SU-DHL-6 (cell line): ENCODE measurements around the gene DHRS13.
A peak's percentile ranks its signal among the peaks of the same experiment; 100 is the strongest.

Experiments used
- H2AFZ ChIP-seq: fragments of 200-600 bp; sonication (generic); 2 replicates; pipeline ENCODE4 v1.6.1; 2014; ENCODE audit warnings: low read depth, mild to moderate bottlenecking, moderate library complexity, mixed read lengths, antibody characterized with exemption, low read length; ENCODE audit not compliant: severe bottlenecking
- H3F3A ChIP-seq: fragments of 200-600 bp; shearing (Covaris generic); 2 replicates; pipeline ENCODE4 v1.6.0; 2016; ENCODE audit warnings: antibody characterized with exemption, mild to moderate bottlenecking; ENCODE audit not compliant: insufficient read depth
- H3K27ac ChIP-seq: fragments of 200-600 bp; sonication (generic); 2 replicates; pipeline ENCODE4 v1.5.1; 2016; ENCODE audit warnings: low read depth, mild to moderate bottlenecking, low read length, moderate library complexity, mixed read lengths
- H3K27me3 ChIP-seq: fragments of 200-600 bp; sonication (generic), shearing (Covaris generic); 2 replicates; pipeline ENCODE4 v1.6.0; 2014; ENCODE audit warnings: mild to moderate bottlenecking, low read length
- H3K36me3 ChIP-seq: fragments of 200-600 bp; sonication (generic); 2 replicates; pipeline ENCODE4 v1.6.1; 2014; ENCODE audit warnings: mild to moderate bottlenecking, low read length, mixed read lengths
- H3K4me2 ChIP-seq: fragments of 300-600, 200-600 bp; shearing (Covaris generic), sonication (generic); 2 replicates; pipeline ENCODE4 v1.6.0; 2014; ENCODE audit warnings: low read length, low read depth, mild to moderate bottlenecking; ENCODE audit not compliant: poor library complexity, severe bottlenecking
- H3K4me3 ChIP-seq: fragments of 200-600 bp; sonication (generic); 2 replicates; pipeline ENCODE4 v1.5.1; 2014; ENCODE audit warnings: antibody characterized with exemption, low read length, mild to moderate bottlenecking, mixed read lengths; ENCODE audit not compliant: insufficient read depth, poor library complexity, severe bottlenecking
- H3K79me2 ChIP-seq: fragments of 200-600 bp; sonication (generic); 2 replicates; pipeline ENCODE4 v1.6.1; 2014; ENCODE audit warnings: mild to moderate bottlenecking, low read length, moderate library complexity; ENCODE audit not compliant: insufficient read depth
- H3K9ac ChIP-seq: fragments of 200-600 bp; sonication (generic); 2 replicates; pipeline ENCODE4 v1.7.0; 2014; ENCODE audit warnings: mild to moderate bottlenecking, low read length
- H3K9me2 ChIP-seq: fragments of 200-600 bp; sonication (generic); replicated peaks from 2 replicates; pipeline ENCODE4 v1.6.1; 2014; ENCODE audit warnings: low read length; ENCODE audit not compliant: insufficient read depth
- H3K9me3 ChIP-seq: fragments of 200-600 bp; sonication (generic); 2 replicates; pipeline ENCODE4 v1.6.1; 2014; ENCODE audit warnings: low read length, mixed read lengths; ENCODE audit not compliant: insufficient read depth
- H4K20me1 ChIP-seq: fragments of 200-600 bp; sonication (generic); 2 replicates; pipeline ENCODE4 v1.6.1; 2014; ENCODE audit warnings: low read depth, mild to moderate bottlenecking, antibody characterized with exemption, low read length, moderate library complexity, mixed read lengths
- CTCF ChIP-seq: fragments of 200-600 bp; sonication (generic); IDR thresholded peaks from one replicate; pipeline ENCODE4 v1.5.1; 2017; ENCODE audit warnings: antibody characterized with exemption, mild to moderate bottlenecking, low read length, moderate library complexity; ENCODE audit not compliant: insufficient read depth, poor library complexity, severe bottlenecking
- EZH2phosphoT487 ChIP-seq: fragments of 200-600 bp; sonication (generic), shearing (Covaris generic); conservative IDR thresholded peaks from 2 replicates; pipeline ENCODE4 v1.6.1; 2018; ENCODE audit warnings: mild to moderate bottlenecking, antibody characterized with exemption, low read length, moderate library complexity, mixed read lengths

The DHRS13 gene

GRCh38 chr17:28948873-28949184 is 46.0 kb upstream of the DHRS13 start:
- Histone ChIP-seq H3K27ac (peak overlapping the region; percentile 90), H3K27me3 (no peaks in the 10 kb centered on the region), H3K9ac (peak overlapping the region; percentile 87), H3K4me3 (peak overlapping the region; percentile 86), H3F3A (peaks cover 19% of the 10 kb centered on the region), H3K36me3 (peaks cover 8% of the 10 kb centered on the region), H2AFZ (no peak overlapping the region), H3K9me3 (no peaks in the 10 kb centered on the region), H4K20me1 (peaks cover 18% of the 10 kb centered on the region; the same call in 1 of the 2 replicates), H3K9me2 (no peaks in the 10 kb centered on the region), H3K4me2 (peak overlapping the region; percentile 94), H3K79me2 (peaks cover 74% of the 10 kb centered on the region)
- TF ChIP-seq EZH2phosphoT487 (no peak), CTCF (no peak)

DNA sequence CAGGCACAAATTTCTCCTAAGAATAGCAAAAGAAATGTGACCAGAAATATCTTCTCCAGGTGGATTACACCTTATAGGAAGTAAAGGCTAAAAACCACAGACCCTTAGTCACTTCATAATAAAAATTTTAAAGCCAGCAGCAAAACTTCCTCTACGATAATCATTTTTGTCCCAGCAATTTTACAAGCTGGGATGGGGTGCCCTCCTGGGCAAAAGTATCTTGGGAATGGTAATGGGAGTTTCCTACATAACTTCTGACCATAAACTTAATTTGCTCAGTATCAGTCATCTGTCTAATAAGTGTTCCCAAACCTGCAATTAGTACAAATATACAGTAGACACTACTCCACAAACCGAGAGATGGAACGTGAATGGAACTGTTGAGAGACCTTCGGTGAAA is 45.5 kb upstream of the DHRS13 start:
- peak overlapping the region; percentile 86 for H3K4me3 ChIP-seq
- no peak overlapping the region for H2AFZ ChIP-seq
- TF ChIP-seq CTCF (no peak), EZH2phosphoT487 (no peak)
- no peaks in the 10 kb centered on the region for H3K9me3 ChIP-seq
- H3K9me2 ChIP-seq = no peaks in the 10 kb centered on the region
- peaks cover 19% of the 10 kb centered on the region for H3F3A ChIP-seq
- H4K20me1 ChIP-seq = peaks cover 23% of the 10 kb centered on the region; the same call in 1 of the 2 replicates
- no peaks in the 10 kb centered on the region for H3K27me3 ChIP-seq
- H3K79me2 ChIP-seq = peaks cover 78% of the 10 kb centered on the region
- peaks cover 8% of the 10 kb centered on the region for H3K36me3 ChIP-seq
- H3K9ac ChIP-seq = peak overlapping the region; percentile 87
- peak overlapping the region; percentile 94 for H3K4me2 ChIP-seq
- peak overlapping the region; percentile 90; the same call in 1 of the 2 replicates for H3K27ac ChIP-seq

DNA sequence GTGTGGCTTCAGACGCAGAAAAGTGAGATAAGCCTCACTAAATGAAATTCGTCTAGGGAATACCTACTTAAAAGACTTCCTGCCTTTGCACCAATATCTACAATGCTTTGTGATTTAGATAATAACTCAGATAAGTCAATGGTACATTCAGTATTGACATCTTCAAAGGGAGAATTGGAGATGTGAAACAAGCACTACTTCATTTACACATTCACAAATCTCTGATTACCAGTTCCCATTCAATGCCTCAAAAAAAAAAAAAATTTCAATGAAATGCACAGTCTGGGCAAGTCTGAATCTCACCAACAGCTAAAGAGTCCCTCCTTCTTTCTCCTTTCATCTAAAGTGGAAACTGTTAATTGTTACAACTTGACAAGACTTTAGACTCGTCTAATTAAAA is 44.8 kb upstream of the DHRS13 start:
- TF ChIP-seq CTCF (no peak), EZH2phosphoT487 (no peak)
- H3K9ac ChIP-seq = peak overlapping the region; percentile 87
- H3K9me2 ChIP-seq = no peaks in the 10 kb centered on the region
- H4K20me1 ChIP-seq = peaks cover 23% of the 10 kb centered on the region; the same call in 1 of the 2 replicates
- no peaks in the 10 kb centered on the region for H3K9me3 ChIP-seq
- peaks cover 85% of the 10 kb centered on the region for H3K79me2 ChIP-seq
- H3K27me3 ChIP-seq = no peaks in the 10 kb centered on the region
- H3K36me3 ChIP-seq = peaks cover 8% of the 10 kb centered on the region
- peak overlapping the region; percentile 86 for H3K4me3 ChIP-seq
- peaks cover 12% of the 10 kb centered on the region; the same call in 1 of the 2 replicates for H3F3A ChIP-seq
- H3K27ac ChIP-seq = peak overlapping the region; percentile 90; the same call in 1 of the 2 replicates
- H2AFZ ChIP-seq = no peak overlapping the region
- peak overlapping the region; percentile 94 for H3K4me2 ChIP-seq

DNA sequence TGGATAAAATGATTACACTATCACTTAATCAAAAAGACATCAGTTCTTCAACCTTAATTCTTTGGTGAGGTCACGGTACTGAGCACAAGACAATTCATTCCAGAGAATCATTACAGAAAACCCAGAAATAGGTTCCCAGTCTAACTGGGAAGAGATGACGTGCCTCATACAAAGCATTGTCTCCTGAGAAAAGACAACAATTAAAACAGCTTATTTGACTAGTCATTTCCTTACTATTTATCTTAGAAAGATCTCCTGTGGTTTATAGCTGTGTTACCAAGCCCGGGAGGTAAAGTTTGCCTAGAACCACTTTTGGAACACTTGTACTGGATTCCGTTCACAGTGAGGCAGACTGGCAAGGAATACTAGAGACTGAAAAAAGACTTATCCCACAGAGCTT is 43.4 kb upstream of the DHRS13 start:
- Histone ChIP-seq H3K27me3 (no peaks in the 10 kb centered on the region), H2AFZ (no peak overlapping the region), H3K36me3 (peaks cover 13% of the 10 kb centered on the region), H3K27ac (peak overlapping the region; percentile 10; the same call in 1 of the 2 replicates), H3K4me2 (peak overlapping the region; percentile 20), H3K79me2 (peaks cover 99% of the 10 kb centered on the region), H3K9me3 (no peaks in the 10 kb centered on the region), H3K9me2 (no peaks in the 10 kb centered on the region), H3K4me3 (no peak overlapping the region), H3F3A (peaks cover 7% of the 10 kb centered on the region; the same call in 1 of the 2 replicates), H3K9ac (no peak overlapping the region), H4K20me1 (peaks cover 25% of the 10 kb centered on the region; the same call in 1 of the 2 replicates)
- TF ChIP-seq CTCF (no peak), EZH2phosphoT487 (no peak)
